GM18505 (cell line): ENCODE results near the gene GK.
"Not testable (repeated sequence)": the region's sequence is repeated elsewhere in the genome, so short reads cannot be mapped to it uniquely, and the experiment has no call there.

ENCODE experiments used
- ATAC-seq: cut with Tn5 transposase; IDR thresholded peaks from one replicate; pipeline ENCODE4 v1.9.1; 2021; ENCODE audit not compliant: unreplicated experiment
- POLR2A ChIP-seq: IDR thresholded peaks from 4 replicates; pipeline ENCODE4 v1.6.1; 2011; ENCODE audit warnings: borderline replicate concordance; ENCODE audit not compliant: insufficient read depth, insufficient read length; ENCODE audit errors: extremely low read depth

Gene GK

GRCh38 chrX:30637874-30638815, 15.1 kb upstream of the GK start:
- no peak for ATAC-seq
- no peak for TF ChIP-seq POLR2A

GRCh38 chrX:30639702-30640101, 13.5 kb upstream of the GK start:
- ATAC-seq = not testable (repeated sequence)

DNA sequence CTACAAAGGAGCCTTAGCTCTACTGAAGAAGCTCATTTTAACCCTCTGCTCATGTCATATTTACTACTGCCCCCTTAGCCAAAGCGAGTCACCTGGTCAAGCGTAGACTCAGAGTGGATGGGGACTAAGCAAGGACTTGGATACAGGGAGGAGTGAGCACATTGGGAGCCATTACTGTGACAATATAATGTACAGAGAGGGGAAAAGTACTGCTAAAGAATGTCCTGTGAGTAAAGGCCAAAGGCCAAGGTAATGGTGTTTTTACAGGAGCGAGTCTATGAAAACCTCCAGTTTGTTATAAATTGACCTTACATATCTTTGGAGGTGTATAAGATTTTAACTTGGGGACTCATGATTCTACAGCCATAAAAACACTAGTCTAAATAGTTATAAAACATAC, 10.6 kb upstream of the GK start:
- TF ChIP-seq POLR2A = no peak
- ATAC-seq = no peak

GRCh38 chrX:30643313-30643821, 9.9 kb upstream of the GK start:
- TF ChIP-seq POLR2A = no peak

GRCh38 chrX:30649859-30650258, 3.4 kb upstream of the GK start:
- no peak for TF ChIP-seq POLR2A
- ATAC-seq = no peak

More at GRCh38 chrX:30643313-30643821, 9.9 kb upstream of the GK start:
- ATAC-seq = no peak

GRCh38 chrX:30652527-30653414, 452 bp upstream of the GK start:
- peak; percentile 87 for ATAC-seq
- TF ChIP-seq POLR2A = peak; percentile 52

DNA sequence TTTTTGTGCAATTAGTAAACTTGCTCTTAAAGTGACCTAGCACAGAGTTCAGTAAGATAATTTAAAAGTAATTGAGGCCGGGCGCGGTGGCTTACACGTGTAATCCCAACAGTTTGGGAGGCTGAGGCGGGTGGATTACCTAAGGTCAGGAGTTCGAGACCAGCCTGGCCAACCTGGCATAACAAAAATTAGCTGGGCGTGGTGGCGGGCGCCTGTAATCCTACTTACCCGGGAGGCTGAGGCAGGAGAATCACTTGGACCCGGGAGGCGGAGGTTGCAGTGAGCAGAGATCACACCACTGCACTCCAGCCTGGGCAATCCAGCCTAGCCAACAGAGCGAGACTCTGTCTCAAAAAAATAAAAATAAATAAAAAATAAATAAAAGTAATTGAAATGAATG, 1.2 kb downstream of the GK start:
- not testable (repeated sequence) for ATAC-seq

DNA sequence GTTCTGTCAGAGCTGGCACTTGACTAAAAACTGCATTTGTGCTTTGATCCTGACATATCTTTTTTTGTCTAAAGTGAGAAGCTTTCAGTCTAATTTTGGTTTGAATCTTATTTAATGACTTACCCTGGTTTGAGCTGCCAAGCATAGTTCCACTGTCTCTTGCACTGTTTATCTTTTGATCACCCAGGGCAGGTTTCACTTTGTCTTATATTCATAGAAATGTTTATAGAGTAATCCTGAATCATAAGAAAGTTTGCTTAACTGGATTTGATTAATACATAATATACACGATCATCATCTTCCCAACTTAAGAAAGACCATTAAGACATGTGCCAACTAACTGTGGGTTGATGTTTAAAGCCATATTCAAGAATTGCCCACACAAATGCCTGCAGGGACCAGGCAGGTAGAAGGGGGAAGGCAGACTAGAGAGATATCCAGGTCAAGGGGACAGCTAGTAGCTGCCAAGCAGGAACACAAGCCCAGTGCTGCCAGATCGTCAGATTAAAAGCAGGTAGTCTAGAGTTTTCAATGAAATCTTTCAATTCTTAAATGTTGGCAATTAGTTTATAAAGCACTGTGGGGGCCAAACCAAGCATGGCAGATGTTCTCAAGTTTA, 1.9 kb downstream of the GK start:
- TF ChIP-seq POLR2A = no peak
- no peak for ATAC-seq

- TF ChIP-seq POLR2A = no peak
- ATAC-seq = no peak
Observed at GRCh38 chrX:30655991-30656390, 2.8 kb downstream of the GK start.

DNA sequence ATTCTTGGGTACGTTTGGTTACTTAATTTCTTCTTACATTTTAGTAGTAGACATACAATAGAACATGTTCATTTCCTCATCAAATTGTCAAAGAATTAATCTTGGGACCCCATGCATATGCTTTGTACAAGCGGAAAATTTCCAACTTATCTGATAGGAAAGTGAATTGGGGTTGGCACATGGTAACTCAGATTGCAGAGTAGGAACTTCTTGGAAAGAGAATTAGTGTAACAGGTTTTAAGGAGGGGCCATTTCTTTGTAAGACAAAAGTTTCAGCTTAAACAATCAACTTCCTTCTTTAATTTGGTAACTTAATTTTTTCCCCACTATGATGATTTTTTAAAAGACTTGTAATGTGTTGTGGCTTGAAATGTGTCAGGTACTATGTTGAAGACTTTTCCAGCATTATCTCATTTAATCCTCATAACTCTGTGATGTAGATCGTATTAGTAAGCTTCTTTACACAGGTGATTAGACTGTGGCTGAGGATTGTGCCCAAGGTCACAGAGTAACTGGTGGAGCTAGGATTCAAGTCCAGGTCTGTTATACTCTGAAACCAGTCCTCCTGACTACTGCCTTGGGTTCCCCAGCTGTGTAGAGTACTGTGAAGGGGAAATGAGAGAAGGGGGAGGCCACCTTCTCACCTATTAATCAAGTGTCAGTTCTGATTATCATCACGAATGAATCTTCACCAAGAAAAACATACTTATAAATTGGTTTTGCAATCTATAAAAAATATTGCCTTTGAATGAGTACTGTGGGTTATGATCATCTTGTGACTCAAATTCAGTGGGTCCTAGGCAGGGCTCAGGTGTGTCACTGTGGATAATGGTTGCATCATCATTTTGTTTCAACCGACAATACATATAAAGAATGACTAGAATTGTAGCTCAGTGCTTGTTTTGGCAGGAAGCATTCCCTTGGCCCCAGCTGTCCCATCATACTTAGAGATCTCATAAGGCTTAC, 4.3 kb downstream of the GK start:
- TF ChIP-seq POLR2A = no peak
- no peak for ATAC-seq

DNA sequence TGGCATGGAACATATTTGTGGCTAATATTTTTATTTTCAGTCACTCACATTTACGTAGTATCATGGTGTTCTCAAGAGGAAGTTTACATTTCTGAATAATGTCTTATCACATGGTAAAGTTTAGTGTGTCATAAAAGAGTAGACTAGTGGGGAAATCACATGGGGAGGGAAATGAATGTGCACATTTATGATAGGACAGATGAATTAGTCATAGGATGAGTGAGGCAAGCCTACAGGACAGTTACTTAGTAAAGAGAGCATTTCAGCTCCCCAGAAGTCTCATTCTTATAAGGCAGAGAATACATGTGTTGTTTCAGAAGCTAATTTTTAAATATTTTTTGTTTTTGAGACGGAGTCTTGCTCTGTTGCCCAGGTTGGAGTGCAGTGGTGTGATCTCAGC, 6.2 kb downstream of the GK start:
- no peak for TF ChIP-seq POLR2A
- ATAC-seq = no peak

DNA sequence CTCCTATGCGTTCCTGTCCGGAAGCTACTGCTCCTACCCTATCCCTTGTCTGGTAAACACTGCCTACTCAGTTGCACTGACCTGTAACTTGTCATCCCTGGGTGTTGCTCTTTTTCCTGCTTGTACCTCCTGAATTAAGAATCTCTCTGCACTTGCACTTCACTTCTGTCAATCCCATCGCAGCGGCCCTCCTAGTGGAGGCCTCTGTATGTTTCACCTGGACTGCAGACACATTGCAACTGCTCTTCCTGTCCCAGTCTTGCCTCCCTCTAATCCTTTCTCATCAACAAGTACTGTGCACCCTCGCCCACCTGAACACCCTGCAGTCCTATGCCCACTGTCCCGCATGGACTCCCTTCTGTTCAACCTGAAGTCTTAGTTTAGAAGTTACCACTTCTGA, 8.0 kb downstream of the GK start:
- ATAC-seq = no peak
- TF ChIP-seq POLR2A = no peak
